HTR-8/SVneo (cell line): Measurements from ENCODE around the gene THSD4.
"Not testable (repeated sequence)": the region's sequence is repeated elsewhere in the genome, so short reads cannot be mapped to it uniquely, and the experiment has no call there.

Experiments used
- DNase-seq: peaks from one replicate; pipeline ENCODE4 v3.0.0; 2011; ENCODE audit warnings: low spot score, mixed read lengths; ENCODE audit not compliant: insufficient read length
- FAIRE-seq: peaks from 2 replicates; lab custom pipeline; 2011; peaks lifted over from hg19 to GRCh38; lab: Jason Lieb, UNC

THSD4 gene

DNA sequence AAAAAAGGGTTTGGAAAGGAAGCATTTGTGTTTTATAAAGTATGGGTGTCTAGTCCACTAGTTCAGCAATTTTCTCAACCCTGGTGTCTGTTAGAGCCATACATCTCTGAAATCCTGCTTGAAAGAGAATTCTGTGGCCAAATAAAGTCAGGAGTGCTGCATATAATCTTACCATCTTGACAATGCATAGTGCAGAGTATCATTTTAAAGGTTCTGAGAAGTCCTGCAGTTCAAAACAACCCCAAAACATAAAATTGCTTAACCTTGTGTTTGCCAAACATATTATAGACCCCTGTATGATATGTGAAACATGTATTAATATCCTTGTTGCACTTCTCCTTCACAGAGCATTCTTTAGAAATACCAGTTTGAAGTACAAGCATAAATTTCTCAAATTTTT is 191.3 kb downstream of the THSD4 start:
- DNase-seq (no peak), FAIRE-seq (no peak)

DNA sequence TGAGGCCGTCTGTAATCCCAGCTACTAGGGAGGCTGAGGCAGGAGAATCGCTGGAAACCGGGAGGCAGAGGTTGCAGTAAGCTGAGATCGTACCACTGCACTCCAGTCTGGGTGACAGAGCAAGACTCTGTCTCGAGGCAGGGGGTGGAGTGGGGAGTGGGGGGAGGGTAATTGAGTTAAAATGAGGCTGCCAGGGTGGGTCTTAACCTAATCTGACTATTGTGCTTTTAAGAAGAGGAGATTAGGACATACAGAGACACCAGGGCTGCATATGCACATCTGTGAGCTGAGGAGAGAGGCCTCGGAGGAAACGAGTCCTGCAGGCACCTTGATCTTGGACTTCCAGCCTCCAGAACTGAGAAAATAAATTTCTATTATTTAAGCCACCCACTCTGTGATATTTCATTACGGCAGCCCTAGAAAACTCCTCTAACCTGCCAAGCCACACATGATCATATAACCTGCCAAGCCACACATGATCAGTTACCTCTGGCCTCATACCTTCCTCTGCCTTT is 197.0 kb downstream of the THSD4 start:
- DNase-seq (no peak), FAIRE-seq (no peak)

DNA sequence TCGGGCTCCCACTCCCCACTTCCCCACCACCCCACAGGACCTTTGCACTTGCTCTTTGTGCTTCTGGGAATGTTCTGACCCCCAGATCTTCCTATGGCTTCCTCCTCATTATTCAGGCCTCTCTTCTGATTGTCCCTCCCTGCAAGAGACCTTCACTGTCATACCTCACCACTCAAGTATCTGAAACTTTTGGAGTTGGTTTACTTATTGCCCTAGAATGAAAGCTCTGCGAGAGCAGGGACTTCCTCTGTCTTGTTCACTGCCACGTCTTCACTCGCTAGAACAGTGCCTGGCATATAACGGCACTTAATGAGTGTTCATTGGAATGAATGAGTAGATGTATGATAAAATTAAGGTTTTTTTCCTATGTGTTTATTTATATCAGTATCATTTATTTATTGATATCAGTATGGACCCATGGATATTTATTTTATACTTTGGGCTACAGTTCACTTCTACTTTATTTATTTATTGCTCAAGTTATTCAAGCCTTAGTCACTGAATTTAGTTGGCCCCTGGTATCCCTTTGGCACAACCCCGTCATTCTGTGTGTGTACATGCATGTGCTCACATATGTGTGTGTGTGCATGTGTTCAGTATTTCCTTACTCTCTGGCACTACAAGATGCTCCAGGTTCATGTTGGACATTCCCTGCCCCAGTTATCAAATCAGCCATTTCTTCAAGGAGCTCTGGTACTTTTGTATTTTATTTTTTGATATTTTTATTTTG is 197.6 kb downstream of the THSD4 start:
- peak; percentile 23 for FAIRE-seq

DNA sequence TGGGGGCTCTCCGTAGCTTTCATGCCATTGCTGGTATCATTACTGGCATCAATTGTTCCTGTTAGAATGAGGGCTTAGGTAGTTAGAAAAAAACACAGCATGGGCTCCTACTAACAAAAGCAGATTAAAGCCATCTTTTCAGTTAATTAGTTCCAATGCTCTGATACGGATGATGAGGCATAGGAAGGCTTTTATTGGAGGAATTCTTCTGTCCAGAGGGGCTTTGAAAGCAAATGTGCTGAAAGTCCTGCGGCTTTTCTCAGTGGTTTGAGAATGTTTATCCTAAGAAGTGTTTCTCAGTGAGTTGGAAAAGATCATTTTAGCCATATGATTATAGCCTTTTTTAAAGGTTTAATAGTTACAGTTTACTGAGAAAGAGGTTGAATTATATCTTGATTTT is 198.5 kb downstream of the THSD4 start:
- DNase-seq (no peak), FAIRE-seq (no peak)

More for the DNA sequence above, 197.6 kb downstream of the THSD4 start:
- DNase-seq, result no peak

DNA sequence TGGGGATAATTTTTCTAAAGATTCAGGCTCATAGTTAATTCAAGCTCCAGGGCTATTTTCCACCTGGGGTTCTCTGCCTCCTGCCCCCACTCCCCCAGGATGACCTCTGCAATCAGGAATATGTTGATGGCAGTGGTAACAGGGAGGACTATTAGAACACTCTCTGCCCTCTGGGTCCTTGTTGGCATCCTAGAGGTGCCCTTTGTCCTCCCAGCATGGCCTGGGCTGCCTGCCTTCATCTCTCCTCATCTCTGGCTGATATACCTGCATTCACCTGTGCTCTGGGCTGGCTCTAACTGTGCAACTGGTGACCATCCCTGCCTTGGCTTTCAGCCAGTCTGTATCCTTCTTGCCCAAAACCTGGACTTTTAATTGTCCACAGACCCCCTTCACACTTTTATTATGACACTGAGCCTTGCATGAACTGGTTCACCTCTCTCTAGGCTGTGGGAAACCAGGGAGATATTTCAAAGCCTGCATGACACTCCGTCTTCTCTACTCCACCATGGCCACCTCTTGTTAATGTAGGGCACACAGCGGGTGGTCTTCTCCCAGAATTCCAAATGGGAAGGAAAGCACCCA is 199.8 kb downstream of the THSD4 start:
- DNase-seq (no peak), FAIRE-seq (peak; percentile 13)

DNA sequence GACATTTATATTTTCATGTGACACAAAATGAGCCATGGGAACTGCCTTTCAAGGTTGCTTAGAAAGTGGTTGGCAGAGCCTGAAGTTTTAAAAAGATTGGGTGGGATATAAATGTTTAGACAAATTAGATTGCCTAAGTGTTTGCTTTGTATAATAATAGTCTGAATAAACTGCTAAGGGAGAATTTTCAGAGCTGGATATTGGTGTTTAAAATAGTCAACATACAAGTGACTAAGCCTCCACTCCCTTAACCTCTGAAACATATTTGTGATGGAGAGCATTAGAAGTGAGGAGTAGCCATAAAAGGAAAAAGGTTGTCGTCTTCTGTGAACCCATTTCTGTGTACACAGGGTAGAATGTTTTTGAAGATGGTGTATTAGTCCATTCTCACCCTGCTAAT is 201.6 kb downstream of the THSD4 start:
- no peak for DNase-seq
- no peak for FAIRE-seq

DNA sequence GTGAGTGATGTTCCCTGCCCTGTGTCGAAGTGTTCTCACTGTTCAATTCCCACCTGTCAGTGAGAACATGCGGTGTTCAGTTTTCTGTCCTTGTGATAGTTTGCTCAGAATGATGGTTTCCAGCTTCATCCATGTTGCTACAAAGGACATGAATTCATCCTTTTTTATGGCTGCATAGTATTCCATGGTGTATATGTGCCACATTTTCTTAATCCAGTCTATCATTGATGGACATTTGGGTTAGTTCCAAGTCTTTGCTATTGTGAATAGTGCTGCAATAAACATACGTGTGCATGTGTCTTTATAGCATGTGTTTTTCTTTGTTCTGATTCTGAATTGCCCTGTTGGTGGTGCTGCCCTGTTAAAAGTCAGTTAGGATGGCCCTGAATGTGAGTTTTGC is 204.2 kb downstream of the THSD4 start:
- FAIRE-seq, DNase-seq: not testable (repeated sequence)

DNA sequence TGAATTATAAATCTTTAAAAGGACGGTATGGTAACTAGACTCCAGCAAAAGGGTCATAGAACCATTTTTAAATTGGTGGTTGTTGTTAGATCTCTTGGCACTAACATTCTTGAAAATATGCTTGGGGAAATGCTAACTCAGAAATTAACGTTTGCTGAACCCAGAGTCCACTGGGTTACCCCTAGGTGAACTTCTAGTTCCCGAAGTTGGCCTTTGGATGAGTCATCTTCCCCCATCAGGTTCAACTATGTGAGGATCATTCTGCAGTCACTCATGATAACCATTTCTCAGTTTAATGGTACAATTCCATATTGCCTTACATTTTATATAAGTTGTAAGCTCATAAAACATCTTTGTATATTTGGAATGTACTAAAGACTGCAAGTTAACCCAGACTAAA is 204.7 kb downstream of the THSD4 start:
- no peak for DNase-seq
- FAIRE-seq, result no peak

DNA sequence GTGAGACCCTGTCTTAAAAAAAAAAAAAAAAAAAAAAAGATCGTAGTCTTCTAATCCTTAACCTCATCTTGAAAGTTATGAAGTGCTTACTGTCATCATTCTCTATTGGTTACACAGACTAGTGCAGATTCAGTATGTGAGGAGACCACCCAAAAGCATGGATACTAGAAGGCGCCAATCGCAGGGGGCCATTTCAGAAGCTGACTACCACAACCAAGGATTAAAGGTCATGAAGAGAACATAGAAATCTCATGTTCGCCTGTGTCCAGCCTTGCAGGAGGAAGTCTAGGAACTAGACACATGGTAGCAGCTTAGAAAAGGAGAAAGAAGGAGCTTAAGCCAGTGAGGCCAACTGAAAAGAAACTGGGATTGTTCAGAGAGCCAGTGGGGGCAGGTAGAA is 207.8 kb downstream of the THSD4 start:
- FAIRE-seq (no peak), DNase-seq (no peak)

DNA sequence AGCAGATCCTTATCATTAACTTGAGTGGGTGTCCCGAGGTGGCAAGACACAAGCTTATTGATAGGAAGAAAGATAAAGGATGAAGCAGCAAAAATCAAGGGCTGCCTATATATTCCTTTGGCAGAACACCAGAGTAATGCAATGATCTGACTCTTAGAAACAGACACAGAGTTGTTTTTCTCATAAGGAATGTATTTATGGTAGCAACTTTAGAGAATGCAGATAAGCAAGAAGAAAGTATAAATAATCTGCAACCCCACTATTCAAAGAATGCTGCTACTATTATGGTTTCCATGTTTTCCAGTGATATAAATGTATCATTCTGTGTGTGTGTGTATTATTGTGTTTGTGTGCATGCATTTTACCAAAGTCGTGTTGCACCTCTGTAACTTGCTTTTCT is 208.3 kb downstream of the THSD4 start:
- no peak for DNase-seq
- FAIRE-seq, result no peak

DNA sequence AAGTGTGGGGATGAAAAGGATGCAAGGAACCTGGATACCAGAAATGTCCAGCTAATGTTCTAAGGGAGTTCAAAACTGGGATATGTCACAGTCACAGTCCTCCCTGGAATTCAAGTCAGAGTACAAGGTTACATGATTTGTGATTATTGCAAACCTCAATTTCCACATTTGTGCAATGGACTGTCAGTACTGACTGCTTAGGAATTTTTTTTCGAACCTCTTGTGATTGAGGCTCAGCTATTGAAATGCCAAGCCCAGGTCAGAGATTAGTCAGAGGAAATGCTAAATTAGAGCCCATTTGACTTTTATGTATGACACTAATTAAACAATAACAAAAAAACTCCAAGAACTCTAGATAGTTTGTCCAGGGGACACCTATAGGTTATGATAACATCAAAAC is 210.2 kb downstream of the THSD4 start:
- FAIRE-seq, result no peak
- DNase-seq, result no peak

DNA sequence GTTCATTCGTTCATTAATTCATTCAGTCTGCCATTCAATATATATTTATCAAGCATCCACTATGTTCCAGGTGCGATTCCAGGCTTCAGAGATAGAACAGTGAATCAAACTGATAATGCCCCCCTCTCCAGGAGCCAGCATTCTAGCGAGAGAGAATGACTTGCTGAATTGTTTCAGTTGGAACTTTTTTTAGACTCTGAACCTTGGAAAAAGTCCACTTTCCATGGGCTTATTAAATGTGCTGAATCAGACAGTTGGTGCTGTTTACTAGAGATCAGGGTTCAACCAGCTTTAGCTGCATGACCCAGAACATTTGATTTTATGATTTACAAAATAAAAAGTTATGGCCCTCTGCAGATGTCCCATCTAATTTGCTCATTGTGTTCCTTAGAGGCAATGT is 213.2 kb downstream of the THSD4 start:
- FAIRE-seq (no peak), DNase-seq (no peak)

DNA sequence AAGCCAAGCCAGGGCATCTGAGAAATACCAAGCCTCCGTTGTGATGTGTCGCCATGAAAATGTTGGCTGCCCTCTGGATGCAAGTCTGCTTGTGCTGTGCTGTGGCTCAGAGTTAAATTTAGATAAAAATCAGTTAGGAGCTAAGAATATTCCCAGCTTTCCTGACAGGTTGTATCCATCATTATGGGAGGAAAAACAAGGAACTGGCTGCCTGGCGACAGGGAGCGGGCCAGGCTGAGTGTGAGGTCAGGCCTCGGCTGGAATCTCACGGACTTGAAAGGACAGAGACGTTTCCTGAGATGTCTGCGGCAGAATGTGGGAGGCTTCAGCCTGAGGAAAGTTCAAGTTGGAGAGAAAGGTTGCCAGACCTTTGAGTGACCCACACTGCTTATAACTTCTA is 213.8 kb downstream of the THSD4 start:
- DNase-seq (no peak), FAIRE-seq (no peak)

DNA sequence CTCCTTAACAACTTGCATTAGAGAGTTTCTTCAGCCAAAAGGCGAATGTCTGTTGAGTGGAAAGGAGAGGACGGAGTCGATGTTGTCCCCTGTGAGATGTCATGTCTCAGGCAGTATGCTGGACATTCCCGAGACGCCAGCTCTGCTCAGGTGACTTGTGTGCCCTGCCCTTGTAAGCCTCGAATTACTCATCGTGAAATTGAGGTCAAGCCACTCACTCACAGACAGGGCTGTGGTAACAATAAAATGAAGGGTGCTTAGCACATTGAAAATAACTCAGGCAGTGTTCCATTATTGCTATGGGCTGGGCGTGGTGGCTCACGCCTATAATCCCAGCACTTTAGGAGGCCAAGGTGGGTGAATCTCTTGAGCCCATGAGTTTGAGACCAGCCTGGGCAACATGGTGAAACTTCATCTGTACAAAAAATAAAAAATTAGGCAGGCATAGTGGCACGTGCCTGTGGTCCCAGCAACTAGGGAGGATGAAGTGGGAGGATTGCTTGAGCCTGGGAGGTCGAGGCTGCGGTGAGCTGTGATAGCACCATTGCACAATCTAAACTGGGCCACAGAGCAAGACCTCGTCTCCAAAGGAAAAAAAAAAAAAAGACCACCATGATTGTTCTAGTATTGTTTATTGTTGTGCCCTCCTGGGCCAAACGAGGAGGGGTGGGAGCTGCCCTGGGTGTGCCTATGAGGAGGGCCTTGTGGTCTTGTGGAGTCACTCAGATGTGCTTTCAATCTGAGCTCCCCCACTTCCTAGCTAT is 214.4 kb downstream of the THSD4 start:
- FAIRE-seq, result peak; percentile 71

DNA sequence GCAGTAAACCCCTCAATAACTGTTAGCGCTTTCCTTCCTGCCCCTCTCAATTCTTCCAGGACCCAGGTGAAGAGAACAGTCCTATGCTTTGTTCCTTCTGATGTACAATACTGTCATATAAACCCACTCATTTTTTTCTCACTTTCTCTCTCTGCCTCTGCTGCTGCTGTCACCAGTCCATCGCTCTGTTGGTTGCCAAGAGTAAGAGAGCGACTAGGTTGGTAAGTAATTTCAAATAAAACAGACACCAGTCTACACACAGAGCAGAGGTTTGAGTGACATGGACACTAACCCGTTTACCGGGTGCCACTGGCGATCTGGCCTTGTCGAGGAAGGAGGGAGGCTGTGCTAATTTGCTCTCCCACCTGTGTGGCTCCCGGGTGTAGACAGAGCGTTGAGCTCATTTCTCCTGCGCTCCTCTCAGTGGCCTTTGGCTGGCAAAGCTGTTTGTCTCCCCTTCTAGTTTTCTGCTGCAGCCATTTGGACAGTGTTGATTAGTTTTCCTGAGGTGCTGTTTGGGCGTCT is 215.4 kb downstream of the THSD4 start:
- FAIRE-seq, result no peak
- DNase-seq, result no peak

More for the DNA sequence above, 214.4 kb downstream of the THSD4 start:
- peak; percentile 45 for DNase-seq

DNA sequence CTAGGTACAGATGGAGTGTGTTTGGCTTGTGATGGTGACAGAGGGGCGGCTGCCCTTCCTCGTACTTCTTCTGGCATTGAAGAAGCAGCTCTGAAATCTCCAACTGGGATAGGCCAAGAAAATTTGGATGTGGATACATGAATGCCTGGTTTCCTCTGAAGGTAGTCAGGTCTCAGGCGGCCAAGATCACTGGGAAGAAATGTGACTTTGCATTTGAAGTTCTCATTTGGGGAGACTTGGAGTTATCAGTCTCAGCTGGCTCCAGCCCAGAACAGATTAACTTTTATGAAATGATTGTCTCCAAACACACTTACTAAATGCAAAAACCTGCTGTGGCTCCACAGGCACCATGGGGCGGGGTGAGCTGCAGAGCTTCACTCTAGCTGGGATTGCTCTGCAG is 215.9 kb downstream of the THSD4 start:
- no peak for DNase-seq
- FAIRE-seq, result no peak

DNA sequence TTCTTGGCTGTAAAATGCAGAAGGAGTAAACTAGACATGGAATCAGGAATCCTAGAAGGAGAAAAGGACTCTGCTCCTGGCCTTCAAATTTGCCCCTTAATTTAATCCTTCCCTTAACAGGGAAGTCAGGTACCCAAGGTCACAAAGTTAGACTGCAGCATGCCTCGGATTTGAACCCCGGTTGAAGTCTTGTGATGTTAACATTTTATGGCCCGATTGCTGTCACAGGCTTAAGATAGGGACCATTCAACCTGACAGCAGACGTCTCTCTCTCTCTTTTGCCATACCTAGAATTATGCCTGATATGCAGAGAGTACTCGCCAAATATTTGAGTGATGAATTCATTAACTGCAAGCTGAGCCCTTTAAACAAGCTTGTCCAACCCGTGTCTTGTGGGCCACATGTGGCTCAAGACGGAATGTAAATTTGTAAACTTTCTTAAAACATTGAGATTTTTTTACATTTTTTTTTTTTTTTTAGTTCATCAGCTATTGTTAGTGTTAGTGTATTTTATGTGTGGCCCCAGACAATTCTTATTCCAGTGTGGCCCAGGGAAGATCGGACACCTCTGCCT is 217.2 kb downstream of the THSD4 start:
- FAIRE-seq (no peak), DNase-seq (no peak)

DNA sequence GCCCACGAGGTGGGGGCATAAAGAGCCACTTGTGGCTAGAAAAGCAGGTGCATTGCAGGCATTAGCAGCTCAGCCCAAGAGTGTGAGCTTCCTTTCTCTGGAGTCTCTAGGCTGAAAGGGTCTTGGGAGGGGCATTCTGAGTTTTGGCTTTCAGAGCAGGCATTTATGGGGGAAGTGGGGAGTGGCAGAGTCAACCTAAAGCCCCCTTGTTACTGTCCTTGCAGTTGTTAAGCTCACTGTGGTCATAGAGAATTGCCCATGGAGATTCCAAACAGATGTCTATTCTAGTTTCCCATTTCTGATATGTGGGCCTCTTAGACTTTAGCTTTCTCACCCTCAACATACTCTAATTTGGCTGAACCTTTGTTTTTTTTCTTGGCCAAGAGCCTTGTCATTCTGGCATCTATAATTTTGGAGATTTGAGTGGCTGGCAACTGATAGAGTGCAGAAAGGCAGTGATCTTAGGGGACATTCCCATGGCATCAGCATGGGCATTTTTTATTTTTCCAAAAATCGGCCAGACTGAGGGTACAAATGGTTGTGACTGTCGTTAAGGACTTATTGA is 217.9 kb downstream of the THSD4 start:
- no peak for DNase-seq
- FAIRE-seq, result no peak

DNA sequence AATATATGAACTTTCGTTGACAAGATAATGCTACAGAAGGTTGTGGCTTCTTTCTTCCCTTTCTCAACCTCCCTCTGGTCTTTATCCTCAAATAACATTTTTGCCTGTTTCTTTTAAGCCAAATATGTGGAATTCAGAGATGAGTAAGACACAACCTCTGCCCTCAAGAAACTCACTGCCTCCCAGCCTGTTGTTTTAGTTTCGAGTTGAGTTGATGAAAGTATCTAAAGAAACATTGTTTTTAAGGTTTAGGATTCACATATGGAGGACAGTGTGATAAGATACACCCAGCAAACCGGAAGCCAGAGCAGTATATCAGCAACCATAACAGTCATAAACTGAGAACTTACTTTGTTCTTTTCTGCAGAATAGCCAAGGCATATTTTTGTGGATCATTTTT is 218.6 kb downstream of the THSD4 start:
- DNase-seq (no peak), FAIRE-seq (peak; percentile 48)

DNA sequence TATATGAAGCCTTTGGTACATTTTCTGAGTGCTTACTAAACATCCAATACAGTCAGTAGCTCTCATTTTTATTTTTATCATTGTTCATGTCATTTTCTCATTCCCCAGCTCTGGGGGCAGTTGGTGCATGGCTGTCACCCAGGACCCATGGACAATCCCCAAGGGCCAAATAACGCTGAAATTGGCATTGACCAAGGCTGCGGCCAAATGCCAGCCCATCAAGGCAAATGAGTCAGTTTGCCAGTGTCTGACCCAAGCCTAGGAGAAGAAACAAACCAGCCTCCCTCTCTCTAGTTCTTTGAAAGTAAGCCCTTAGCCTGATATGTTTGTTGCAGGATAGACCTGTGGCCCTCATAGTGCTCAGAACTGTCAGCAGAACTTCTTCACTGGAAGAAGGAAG is 219.2 kb downstream of the THSD4 start:
- DNase-seq (no peak), FAIRE-seq (no peak)
